Osteoblast (primary cell): ENCODE results near the gene ASPHD2. TPM values are rescaled to one million over a fixed set of nuclear protein-coding genes. Genes with fewer than 3 reads are reported as not detected.
"Not testable (repeated sequence)": the region's sequence is repeated elsewhere in the genome, so short reads cannot be mapped to it uniquely, and the experiment has no call there.

Experiments used
- DNase-seq: peaks from one replicate; pipeline ENCODE4 v3.0.0; 2011; ENCODE audit warnings: low spot score, mixed read lengths; ENCODE audit not compliant: insufficient read length; ENCODE audit errors: missing footprints
- H2AFZ ChIP-seq: 2 replicates; pipeline ENCODE4 v1.6.0; 2011; ENCODE audit warnings: mild to moderate bottlenecking, low read length
- H3K27ac ChIP-seq: 2 replicates; pipeline ENCODE4 v1.5.1; 2011; ENCODE audit warnings: mild to moderate bottlenecking, low read depth, low read length, moderate library complexity
- H3K27me3 ChIP-seq: 2 replicates; pipeline ENCODE4 v1.6.0; 2012; ENCODE audit warnings: mild to moderate bottlenecking, control low read depth, inconsistent platforms, low read length, moderate library complexity; ENCODE audit not compliant: insufficient read depth
- H3K36me3 ChIP-seq: 2 replicates; pipeline ENCODE4 v1.5.1; 2011; ENCODE audit warnings: mild to moderate bottlenecking, low read length, control low read depth, moderate library complexity; ENCODE audit not compliant: insufficient read depth
- H3K4me1 ChIP-seq: 2 replicates; pipeline ENCODE4 v1.5.1; 2011; ENCODE audit warnings: mild to moderate bottlenecking, low read length, control low read depth, moderate library complexity; ENCODE audit not compliant: insufficient read depth
- H3K4me2 ChIP-seq: 2 replicates; pipeline ENCODE4 v1.6.0; 2011; ENCODE audit warnings: mild to moderate bottlenecking, low read length; ENCODE audit not compliant: insufficient read depth
- H3K4me3 ChIP-seq: fragments of 200-600 bp; sonication (generic); 3 replicates; pipeline ENCODE4 v1.5.1; 2012; ENCODE audit warnings: mild to moderate bottlenecking, low read length, inconsistent platforms; ENCODE audit not compliant: insufficient read depth
- H3K79me2 ChIP-seq: 2 replicates; pipeline ENCODE4 v1.6.0; 2012; ENCODE audit warnings: mild to moderate bottlenecking, low read length, control low read depth, inconsistent platforms; ENCODE audit not compliant: insufficient read depth
- H3K9me3 ChIP-seq: 2 replicates; pipeline ENCODE4 v1.5.1; 2011; ENCODE audit warnings: low read depth, low read length, control low read depth
- H4K20me1 ChIP-seq: 2 replicates; pipeline ENCODE4 v1.6.0; 2012; ENCODE audit warnings: mild to moderate bottlenecking, low read length, control low read depth; ENCODE audit not compliant: insufficient read depth
- total RNA-seq: library from RNA; depleted of rRNA; stranded (reverse); fragments of >200 nt; gene quantifications from 2 replicates; pipeline ENCODE4 v1.2.3, GENCODE V29; 2012
- TF ChIP-seq, protein P1 (sequence below): IDR thresholded peaks from 2 replicates; pipeline ENCODE4 v1.5.1; 2011; ENCODE audit warnings: mild to moderate bottlenecking, low read depth, low read length, moderate library complexity; ENCODE audit errors: extremely low read depth

The ASPHD2 gene
- total RNA-seq, 1 donor: 6.2 TPM

DNA sequence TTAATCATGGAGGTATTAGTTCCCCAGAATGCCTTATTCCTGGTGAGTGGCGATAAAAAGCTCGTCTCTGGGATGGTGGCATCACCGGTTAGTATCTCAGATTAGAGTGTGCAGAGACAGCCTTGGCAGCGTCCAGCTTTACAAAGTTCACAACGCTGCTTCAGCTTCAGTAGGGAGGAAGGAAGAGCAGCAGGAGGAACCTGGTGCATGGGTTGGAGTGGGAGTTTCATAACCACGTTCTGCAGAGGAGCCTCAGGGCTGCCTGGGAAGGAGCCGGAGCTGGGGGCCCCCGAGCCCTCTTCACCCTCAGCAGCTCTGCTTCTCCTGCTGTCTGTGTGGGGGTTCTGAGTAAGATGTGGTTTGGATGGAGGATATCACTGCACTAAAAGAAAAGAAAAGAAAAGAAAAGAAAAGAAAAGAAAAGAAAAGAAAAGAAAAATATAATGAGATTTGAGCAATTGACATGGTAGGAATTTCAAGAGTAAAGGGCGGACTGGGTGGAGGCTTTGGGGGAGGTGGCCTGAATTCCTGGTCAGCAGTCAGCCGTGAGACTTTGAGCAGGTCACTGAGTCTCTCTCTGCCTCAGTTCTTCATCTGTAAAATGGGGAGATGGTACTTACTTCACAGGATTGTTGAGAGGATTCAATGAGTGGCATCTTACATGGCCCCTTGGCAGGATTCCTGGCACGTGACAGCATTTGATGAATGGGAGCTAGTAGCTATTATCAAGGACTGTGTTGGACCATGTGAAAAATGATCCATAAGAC, 6.5 kb downstream of the ASPHD2 start:
- Histone ChIP-seq H4K20me1 (no peaks in the 10 kb centered on the region), H3K4me3 (no peak overlapping the region), H3K4me2 (no peak overlapping the region), H3K36me3 (no peaks in the 10 kb centered on the region), H2AFZ (no peak overlapping the region), H3K27ac (no peak overlapping the region), H3K27me3 (peaks cover 2% of the 10 kb centered on the region), H3K79me2 (no peaks in the 10 kb centered on the region), H3K4me1 (no peaks in the 10 kb centered on the region), H3K9me3 (no peaks in the 10 kb centered on the region)
- DNase-seq: no peak
- TF ChIP-seq, protein P1, sequence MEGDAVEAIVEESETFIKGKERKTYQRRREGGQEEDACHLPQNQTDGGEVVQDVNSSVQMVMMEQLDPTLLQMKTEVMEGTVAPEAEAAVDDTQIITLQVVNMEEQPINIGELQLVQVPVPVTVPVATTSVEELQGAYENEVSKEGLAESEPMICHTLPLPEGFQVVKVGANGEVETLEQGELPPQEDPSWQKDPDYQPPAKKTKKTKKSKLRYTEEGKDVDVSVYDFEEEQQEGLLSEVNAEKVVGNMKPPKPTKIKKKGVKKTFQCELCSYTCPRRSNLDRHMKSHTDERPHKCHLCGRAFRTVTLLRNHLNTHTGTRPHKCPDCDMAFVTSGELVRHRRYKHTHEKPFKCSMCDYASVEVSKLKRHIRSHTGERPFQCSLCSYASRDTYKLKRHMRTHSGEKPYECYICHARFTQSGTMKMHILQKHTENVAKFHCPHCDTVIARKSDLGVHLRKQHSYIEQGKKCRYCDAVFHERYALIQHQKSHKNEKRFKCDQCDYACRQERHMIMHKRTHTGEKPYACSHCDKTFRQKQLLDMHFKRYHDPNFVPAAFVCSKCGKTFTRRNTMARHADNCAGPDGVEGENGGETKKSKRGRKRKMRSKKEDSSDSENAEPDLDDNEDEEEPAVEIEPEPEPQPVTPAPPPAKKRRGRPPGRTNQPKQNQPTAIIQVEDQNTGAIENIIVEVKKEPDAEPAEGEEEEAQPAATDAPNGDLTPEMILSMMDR: no peak

DNA sequence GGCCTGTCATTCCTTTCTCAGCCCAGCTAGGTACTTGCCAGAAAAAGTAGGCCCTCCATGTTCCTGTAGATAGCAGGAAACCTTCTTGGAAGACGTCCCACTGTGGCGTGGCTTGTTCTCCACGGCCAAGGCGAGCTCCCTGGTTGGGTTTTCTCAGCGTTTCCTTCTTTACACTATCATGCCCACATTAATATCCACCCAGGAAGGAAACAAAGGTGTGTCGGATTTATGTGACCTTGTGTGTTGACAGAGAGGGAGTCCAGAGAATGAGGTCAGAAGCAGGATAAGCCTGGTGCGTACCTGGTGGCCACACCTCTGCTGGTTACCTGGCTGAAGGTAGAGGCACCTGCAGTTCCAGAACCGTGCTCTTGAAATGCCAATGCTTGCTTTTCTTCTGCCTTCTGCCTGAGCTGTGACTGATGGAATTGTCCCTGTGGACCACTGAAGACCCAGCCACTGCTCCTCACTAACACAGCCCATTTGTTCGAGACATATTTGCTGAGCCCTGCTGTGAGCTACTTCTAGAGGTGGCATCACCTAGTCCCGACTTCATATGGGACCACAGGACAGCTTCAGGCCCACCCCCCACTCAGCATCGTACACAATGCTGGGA, 7.9 kb downstream of the ASPHD2 start:
- H3K79me2 ChIP-seq: no peaks in the 10 kb centered on the region
- H3K4me1 ChIP-seq: no peaks in the 10 kb centered on the region
- DNase-seq: no peak
- no peak overlapping the region for H2AFZ ChIP-seq
- H3K4me2 ChIP-seq: no peak overlapping the region
- no peaks in the 10 kb centered on the region for H3K36me3 ChIP-seq
- H3K27ac ChIP-seq: no peak overlapping the region
- no peaks in the 10 kb centered on the region for H3K27me3 ChIP-seq
- no peak overlapping the region for H3K4me3 ChIP-seq
- H3K9me3 ChIP-seq: no peaks in the 10 kb centered on the region
- H4K20me1 ChIP-seq: no peaks in the 10 kb centered on the region
- TF ChIP-seq, protein P1: no peak

DNA sequence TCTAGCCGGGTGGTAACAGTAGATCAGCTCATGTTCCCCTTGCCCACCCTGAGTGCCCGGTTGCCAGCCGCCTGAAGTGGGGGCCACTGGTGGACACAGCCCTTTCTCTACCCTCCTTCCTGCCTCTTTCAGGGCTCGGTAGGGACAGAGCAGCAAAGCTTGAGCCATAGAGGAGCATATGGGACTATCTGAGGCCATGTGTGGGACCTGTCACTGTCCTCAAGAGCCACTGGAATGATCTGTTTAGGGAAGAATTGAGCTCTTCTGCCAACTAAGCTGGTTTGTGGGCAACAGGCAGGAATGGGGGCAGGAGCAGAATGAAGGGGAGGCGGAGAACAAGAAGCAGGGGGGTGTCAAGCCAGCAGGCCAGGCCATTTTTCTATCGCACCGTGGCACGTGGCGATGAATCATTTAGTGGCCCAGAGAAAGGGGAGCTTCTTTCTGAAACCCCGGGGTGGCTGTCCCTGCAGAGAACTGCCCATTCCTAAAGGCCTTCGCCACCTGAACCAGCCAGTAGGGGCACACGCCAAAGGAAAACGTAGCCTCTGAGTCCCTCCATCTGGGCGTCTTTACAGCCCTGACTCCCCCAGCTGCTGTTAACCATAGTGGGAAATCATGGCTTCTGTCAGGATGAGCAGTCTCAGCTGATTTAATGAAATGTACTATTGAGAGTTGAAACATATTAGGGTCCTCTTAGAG, 8.8 kb downstream of the ASPHD2 start:
- no peak overlapping the region for H3K4me3 ChIP-seq
- H3K4me1 ChIP-seq: no peaks in the 10 kb centered on the region
- no peaks in the 10 kb centered on the region for H3K36me3 ChIP-seq
- no peaks in the 10 kb centered on the region for H3K9me3 ChIP-seq
- H3K4me2 ChIP-seq: no peak overlapping the region
- DNase-seq: no peak
- TF ChIP-seq, protein P1: no peak
- H3K27ac ChIP-seq: no peak overlapping the region
- no peaks in the 10 kb centered on the region for H3K79me2 ChIP-seq
- H3K27me3 ChIP-seq: no peaks in the 10 kb centered on the region
- no peaks in the 10 kb centered on the region for H4K20me1 ChIP-seq
- H2AFZ ChIP-seq: no peak overlapping the region

DNA sequence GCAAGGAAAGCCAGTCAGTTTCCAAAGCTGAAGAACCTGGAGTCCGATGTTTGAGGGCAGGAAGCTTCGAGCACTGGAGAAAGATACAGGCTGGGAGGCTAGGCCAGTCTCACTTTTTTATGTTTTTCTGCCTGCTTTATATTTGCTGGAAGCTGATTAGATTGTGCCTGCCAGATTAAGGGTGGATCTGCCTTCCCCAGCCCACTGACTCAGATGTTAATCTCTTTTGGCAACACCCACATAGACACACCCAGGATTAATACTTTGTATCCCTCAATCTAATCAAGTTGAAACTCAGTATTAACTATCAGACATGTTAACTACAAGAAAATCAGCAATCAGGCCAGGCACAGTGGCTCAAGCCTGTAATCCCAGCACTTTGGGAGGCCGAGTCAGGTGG, 9.7 kb downstream of the ASPHD2 start:
- not testable (repeated sequence) for H2AFZ ChIP-seq, H3K4me3 ChIP-seq, H3K79me2 ChIP-seq, H4K20me1 ChIP-seq, H3K27me3 ChIP-seq, H3K4me1 ChIP-seq, H3K4me2 ChIP-seq, H3K36me3 ChIP-seq, H3K27ac ChIP-seq, H3K9me3 ChIP-seq, DNase-seq
